HG03442 (cell line): ENCODE measurements around the gene GPR32.
"Not testable (repeated sequence)": the region's sequence is repeated elsewhere in the genome, so short reads cannot be mapped to it uniquely, and the experiment has no call there.

Source experiments
- ATAC-seq: cut with Tn5 transposase; IDR thresholded peaks from one replicate; pipeline ENCODE4 v1.9.1; 2021; ENCODE audit warnings: mild to moderate bottlenecking, moderate library complexity; ENCODE audit not compliant: unreplicated experiment

GPR32 gene

GRCh38 chr19:50779504-50780457 lies 9.5 kb downstream of the GPR32 start:
- no peak for ATAC-seq

- ATAC-seq = no peak
These were observed 10.6 kb downstream of the GPR32 start for GRCh38 chr19:50780753-50781435.

- ATAC-seq = not testable (repeated sequence)
These were observed 13.5 kb downstream of the GPR32 start for GRCh38 chr19:50783848-50784152.

- no peak for ATAC-seq
These were observed 14.4 kb downstream of the GPR32 start for GRCh38 chr19:50784710-50785109.

GRCh38 chr19:50785329-50785728 lies 15.1 kb downstream of the GPR32 start:
- ATAC-seq = no peak

GRCh38 chr19:50790396-50790795 lies 20.1 kb downstream of the GPR32 start, which contains the start of gene ACP4:
Gene ACP4, plus strand, starts transcription at chr19:50790415. Its CDS starts 0 bp downstream, at chr19:50790415.
- ATAC-seq = no peak

- no peak for ATAC-seq
These were observed 20.7 kb downstream of the GPR32 start for GRCh38 chr19:50790922-50791467.

- no peak for ATAC-seq
These were observed 21.5 kb downstream of the GPR32 start for GRCh38 chr19:50791594-50792271.

GRCh38 chr19:50792272-50793250 lies 22.3 kb downstream of the GPR32 start:
- ATAC-seq = no peak

GRCh38 chr19:50793558-50794065 lies 23.3 kb downstream of the GPR32 start:
- ATAC-seq = no peak

- no peak for ATAC-seq
These were observed 24.0 kb downstream of the GPR32 start for GRCh38 chr19:50794074-50794875.

GRCh38 chr19:50794876-50795663 lies 24.8 kb downstream of the GPR32 start:
- no peak for ATAC-seq

GRCh38 chr19:50795664-50796073 lies 25.4 kb downstream of the GPR32 start:
- ATAC-seq = no peak

GRCh38 chr19:50796128-50796633 lies 25.9 kb downstream of the GPR32 start:
- no peak for ATAC-seq

- no peak for ATAC-seq
These were observed 26.6 kb downstream of the GPR32 start for GRCh38 chr19:50796634-50797428.

- ATAC-seq = no peak
These were observed 27.1 kb downstream of the GPR32 start for GRCh38 chr19:50797429-50797780.
